IPS-11a (cell line): ENCODE results near the gene PRXL2B.
"Not testable (repeated sequence)": the region's sequence is repeated elsewhere in the genome, so short reads cannot be mapped to it uniquely, and the experiment has no call there.

ENCODE experiments used
- H3K4me3 ChIP-seq: one replicate; pipeline ENCODE4 v1.5.1; 2013; ENCODE audit warnings: low read depth, low read length, control low read depth

Gene PRXL2B

GRCh38 chr1:2586154-2587070 lies at the start of gene PRXL2B:
TSS of gene PRXL2B (plus strand) at chr1:2586777. CDS start at chr1:2586886, 109 bp downstream.
- peak within 1 kb of the TSS; percentile 75 for H3K4me3 ChIP-seq

GRCh38 chr1:2537784-2538115 lies 48.8 kb upstream of the PRXL2B start:
- no peak overlapping the region for H3K4me3 ChIP-seq

- H3K4me3 ChIP-seq = no peak overlapping the region
Measured at GRCh38 chr1:2538376-2538775, 48.2 kb upstream of the PRXL2B start.

- no peak overlapping the region for H3K4me3 ChIP-seq
Measured at GRCh38 chr1:2538872-2539271, 47.7 kb upstream of the PRXL2B start.

GRCh38 chr1:2539312-2539907 lies 47.2 kb upstream of the PRXL2B start:
- no peak overlapping the region for H3K4me3 ChIP-seq

- H3K4me3 ChIP-seq = no peak overlapping the region
Measured at GRCh38 chr1:2540816-2541492, 45.6 kb upstream of the PRXL2B start.

GRCh38 chr1:2541619-2542245 lies 44.8 kb upstream of the PRXL2B start:
- H3K4me3 ChIP-seq = no peak overlapping the region

- no peak overlapping the region for H3K4me3 ChIP-seq
Measured at GRCh38 chr1:2542246-2542915, 44.2 kb upstream of the PRXL2B start.

GRCh38 chr1:2543543-2544092 lies 43.0 kb upstream of the PRXL2B start:
- H3K4me3 ChIP-seq = no peak overlapping the region

GRCh38 chr1:2544093-2544874 lies 42.3 kb upstream of the PRXL2B start:
- no peak overlapping the region for H3K4me3 ChIP-seq

GRCh38 chr1:2544875-2545640 lies 41.5 kb upstream of the PRXL2B start:
- H3K4me3 ChIP-seq = no peak overlapping the region

- H3K4me3 ChIP-seq = peak overlapping the region; percentile 50
Measured at GRCh38 chr1:2545754-2546514, 40.6 kb upstream of the PRXL2B start.

- H3K4me3 ChIP-seq = peak overlapping the region; percentile 50
Measured at GRCh38 chr1:2546515-2547209, 39.9 kb upstream of the PRXL2B start.

- H3K4me3 ChIP-seq = peak overlapping the region; percentile 50
Measured at GRCh38 chr1:2547210-2548067, 39.1 kb upstream of the PRXL2B start.

- H3K4me3 ChIP-seq = no peak overlapping the region
Measured at GRCh38 chr1:2548068-2548589, 38.4 kb upstream of the PRXL2B start.

GRCh38 chr1:2549367-2550029 lies 37.1 kb upstream of the PRXL2B start:
- not testable (repeated sequence) for H3K4me3 ChIP-seq
